Measurements from ENCODE around the gene SPTBN5. TPM values are rescaled to one million over a fixed set of nuclear protein-coding genes. Genes with fewer than 3 reads are reported as not detected.

SPTBN5 gene
- polyA plus RNA-seq, 1 donor from 2014 or later, result 0.01 TPM

- no peak overlapping the region for H2AFZ ChIP-seq (ENCODE audit: low read depth, low read length)
- H3K36me3 ChIP-seq (ENCODE audit: insufficient read depth, low read length), result no peaks in the 10 kb centered on the region
- no peak overlapping the region for H3K4me3 ChIP-seq (ENCODE audit: low read length)
- H3K79me2 ChIP-seq (replicated peaks; ENCODE audit: insufficient read depth, low read length), result no peaks in the 10 kb centered on the region
- H3F3A ChIP-seq (ENCODE audit: insufficient read depth, low read length, poor library complexity, severe bottlenecking), result no peaks in the 10 kb centered on the region
- H3K9ac ChIP-seq (ENCODE audit: low read length), result no peak overlapping the region
- H3K27ac ChIP-seq (ENCODE audit: low read length), result no peak overlapping the region
- H3K27me3 ChIP-seq (ENCODE audit: insufficient read depth, low read depth, low read length), result no peaks in the 10 kb centered on the region
- no peaks in the 10 kb centered on the region for H4K20me1 ChIP-seq (ENCODE audit: insufficient read depth)
- H3K4me2 ChIP-seq (ENCODE audit: low read length), result no peak overlapping the region
- no peak for TF ChIP-seq TAF1 (IDR thresholded peaks at IDR 0.05; ENCODE audit: low read depth)
- TF ChIP-seq POLR2AphosphoS5 (IDR thresholded peaks at IDR 0.05), result no peak
- TF ChIP-seq SMC3 (conservative IDR thresholded peaks at IDR 0.05; ENCODE audit: poor library complexity), result no peak
- TF ChIP-seq REST (IDR thresholded peaks at IDR 0.05; ENCODE audit: borderline replicate concordance), result no peak
- TF ChIP-seq EZH2 (IDR thresholded peaks at IDR 0.05; ENCODE audit: borderline replicate concordance, insufficient read depth, low read length, poor library complexity, severe bottlenecking), result no peak
- TF ChIP-seq MXI1 (conservative IDR thresholded peaks at IDR 0.05; ENCODE audit: poor library complexity, severe bottlenecking), result no peak
- no peak for TF ChIP-seq RAD21 (conservative IDR thresholded peaks at IDR 0.05)
- no peak for TF ChIP-seq EP300 (conservative IDR thresholded peaks at IDR 0.05; ENCODE audit: poor library complexity, severe bottlenecking)
- no peak for TF ChIP-seq CTCF (IDR thresholded peaks at IDR 0.05; ENCODE audit: poor library complexity, severe bottlenecking)
- H3K9me3 ChIP-seq (ENCODE audit: low read length), result no peaks in the 10 kb centered on the region
- no peaks in the 10 kb centered on the region for H3K9me2 ChIP-seq (ENCODE audit: insufficient read depth, low read length)
Measured at GRCh38 chr15:41809526-41810220, 84.2 kb downstream of the SPTBN5 start.

GRCh38 chr15:41809121-41809520, 84.7 kb downstream of the SPTBN5 start:
- Histone ChIP-seq H2AFZ (ENCODE audit: low read depth, low read length) (no peak overlapping the region), H3F3A (ENCODE audit: insufficient read depth, low read length, poor library complexity, severe bottlenecking) (no peaks in the 10 kb centered on the region), H3K9me2 (ENCODE audit: insufficient read depth, low read length) (no peaks in the 10 kb centered on the region), H3K4me2 (ENCODE audit: low read length) (no peak overlapping the region), H3K27me3 (ENCODE audit: insufficient read depth, low read depth, low read length) (no peaks in the 10 kb centered on the region), H3K9ac (ENCODE audit: low read length) (no peak overlapping the region), H3K27ac (ENCODE audit: low read length) (no peak overlapping the region), H3K4me3 (ENCODE audit: low read length) (no peak overlapping the region), H3K79me2 (replicated peaks; ENCODE audit: insufficient read depth, low read length) (no peaks in the 10 kb centered on the region), H4K20me1 (ENCODE audit: insufficient read depth) (no peaks in the 10 kb centered on the region), H3K9me3 (ENCODE audit: low read length) (no peaks in the 10 kb centered on the region), H3K36me3 (ENCODE audit: insufficient read depth, low read length) (no peaks in the 10 kb centered on the region)
- TF ChIP-seq POLR2AphosphoS5 (IDR thresholded peaks at IDR 0.05), result no peak
- no peak for TF ChIP-seq SMC3 (conservative IDR thresholded peaks at IDR 0.05; ENCODE audit: poor library complexity)
- TF ChIP-seq EZH2 (IDR thresholded peaks at IDR 0.05; ENCODE audit: borderline replicate concordance, insufficient read depth, low read length, poor library complexity, severe bottlenecking), result no peak
- no peak for TF ChIP-seq MXI1 (conservative IDR thresholded peaks at IDR 0.05; ENCODE audit: poor library complexity, severe bottlenecking)
- TF ChIP-seq RAD21 (conservative IDR thresholded peaks at IDR 0.05), result no peak
- TF ChIP-seq TAF1 (IDR thresholded peaks at IDR 0.05; ENCODE audit: low read depth), result no peak
- TF ChIP-seq EP300 (conservative IDR thresholded peaks at IDR 0.05; ENCODE audit: poor library complexity, severe bottlenecking), result no peak
